BLaER1 (cell line): ENCODE measurements around the gene ZC3H12A.
A peak's percentile ranks its signal among the peaks of the same experiment; 100 is the strongest.

Source experiments
- H3K27ac ChIP-seq: shearing (Covaris generic); formaldehyde crosslinking; 2 replicates; pipeline ENCODE4 v1.8.1; 2022
- H3K27me3 ChIP-seq: shearing (Covaris generic); formaldehyde crosslinking; 2 replicates; pipeline ENCODE4 v1.8.1; 2022
- H3K36me3 ChIP-seq: shearing (Covaris generic); formaldehyde crosslinking; 2 replicates; pipeline ENCODE4 v1.8.1; 2022
- H3K4me1 ChIP-seq: shearing (Covaris generic); formaldehyde crosslinking; 2 replicates; pipeline ENCODE4 v1.8.1; 2022
- H3K4me2 ChIP-seq: shearing (Covaris generic); formaldehyde crosslinking; 2 replicates; pipeline ENCODE4 v1.8.1; 2022
- H3K4me3 ChIP-seq: shearing (Covaris generic); formaldehyde crosslinking; 2 replicates; pipeline ENCODE4 v1.8.1; 2022
- H3K9ac ChIP-seq: shearing (Covaris generic); formaldehyde crosslinking; 2 replicates; pipeline ENCODE4 v1.8.1; 2022
- H3K9me3 ChIP-seq: shearing (Covaris generic); formaldehyde crosslinking; 2 replicates; pipeline ENCODE4 v1.8.1; 2022
- H4K20me1 ChIP-seq: shearing (Covaris generic); formaldehyde crosslinking; 2 replicates; pipeline ENCODE4 v1.8.1; 2022
- Cebpa-rat ChIP-seq: shearing (Covaris generic); IDR thresholded peaks from 2 replicates; pipeline ENCODE4 v1.8.1; 2022

ZC3H12A gene

GRCh38 chr1:37477198-37477931 is 3.0 kb downstream of the ZC3H12A start:
- peak overlapping the region; percentile 87 for H3K27ac ChIP-seq
- H3K4me2 ChIP-seq = peak overlapping the region; percentile 99
- H3K4me3 ChIP-seq = peak overlapping the region; percentile 86
- peaks cover 40% of the 10 kb centered on the region for H3K36me3 ChIP-seq
- H3K27me3 ChIP-seq = 0 out of 2 replicates have a peak, but pooled peaks cover 3% of the 10 kb centered on the region
- H3K9me3 ChIP-seq = no peaks in the 10 kb centered on the region
- H4K20me1 ChIP-seq = peaks cover 72% of the 10 kb centered on the region
- TF ChIP-seq Cebpa-rat = no peak
- peak overlapping the region; percentile 93 for H3K9ac ChIP-seq
- H3K4me1 ChIP-seq = peaks cover 79% of the 10 kb centered on the region

GRCh38 chr1:37477946-37478345 is 3.6 kb downstream of the ZC3H12A start:
- Histone ChIP-seq H3K9me3 (no peaks in the 10 kb centered on the region), H3K36me3 (peaks cover 46% of the 10 kb centered on the region), H3K9ac (peak overlapping the region; percentile 93), H3K4me2 (peak overlapping the region; percentile 99), H3K27ac (peak overlapping the region; percentile 87), H3K27me3 (0 out of 2 replicates have a peak, but pooled peaks cover 3% of the 10 kb centered on the region), H4K20me1 (peaks cover 78% of the 10 kb centered on the region), H3K4me3 (peak overlapping the region; percentile 86), H3K4me1 (peaks cover 73% of the 10 kb centered on the region)
- TF ChIP-seq Cebpa-rat = no peak

- Histone ChIP-seq H3K36me3 (peaks cover 51% of the 10 kb centered on the region), H3K27me3 (0 out of 2 replicates have a peak, but pooled peaks cover 3% of the 10 kb centered on the region), H3K9ac (peak overlapping the region; percentile 72), H3K27ac (peak overlapping the region; percentile 87), H4K20me1 (peaks cover 82% of the 10 kb centered on the region), H3K4me2 (peak overlapping the region; percentile 99), H3K4me1 (peaks cover 68% of the 10 kb centered on the region), H3K4me3 (peak overlapping the region; percentile 86), H3K9me3 (no peaks in the 10 kb centered on the region)
- no peak for TF ChIP-seq Cebpa-rat
These were observed 4.1 kb downstream of the ZC3H12A start for GRCh38 chr1:37478451-37478881.

- H3K4me2 ChIP-seq = peak overlapping the region; percentile 99
- H3K9ac ChIP-seq = peak overlapping the region; percentile 72
- peak overlapping the region; percentile 59 for H3K4me3 ChIP-seq
- peaks cover 55% of the 10 kb centered on the region for H3K36me3 ChIP-seq
- peaks cover 64% of the 10 kb centered on the region for H3K4me1 ChIP-seq
- H3K27ac ChIP-seq = peak overlapping the region; percentile 87
- no peaks in the 10 kb centered on the region for H3K9me3 ChIP-seq
- H3K27me3 ChIP-seq = 0 out of 2 replicates have a peak, but pooled peaks cover 1% of the 10 kb centered on the region
- peaks cover 86% of the 10 kb centered on the region for H4K20me1 ChIP-seq
- no peak for TF ChIP-seq Cebpa-rat
These were observed 4.5 kb downstream of the ZC3H12A start for GRCh38 chr1:37478890-37479254.

GRCh38 chr1:37479255-37480124 is 5.1 kb downstream of the ZC3H12A start:
- Histone ChIP-seq H4K20me1 (peaks cover 92% of the 10 kb centered on the region), H3K9me3 (no peaks in the 10 kb centered on the region), H3K27me3 (no peaks in the 10 kb centered on the region), H3K4me2 (peak overlapping the region; percentile 99), H3K4me3 (peak overlapping the region; percentile 59), H3K9ac (peak overlapping the region; percentile 72), H3K4me1 (peaks cover 62% of the 10 kb centered on the region), H3K36me3 (peaks cover 61% of the 10 kb centered on the region), H3K27ac (peak overlapping the region; percentile 87)
- no peak for TF ChIP-seq Cebpa-rat

GRCh38 chr1:37480125-37480466 is 5.7 kb downstream of the ZC3H12A start:
- H3K27ac ChIP-seq = peak overlapping the region; percentile 87
- H3K4me3 ChIP-seq = peak overlapping the region; percentile 59
- no peaks in the 10 kb centered on the region for H3K9me3 ChIP-seq
- H3K36me3 ChIP-seq = peaks cover 67% of the 10 kb centered on the region
- peaks cover 59% of the 10 kb centered on the region for H3K4me1 ChIP-seq
- peak overlapping the region; percentile 72; the same call in 1 of the 2 replicates for H3K9ac ChIP-seq
- peaks cover 92% of the 10 kb centered on the region for H4K20me1 ChIP-seq
- H3K27me3 ChIP-seq = no peaks in the 10 kb centered on the region
- H3K4me2 ChIP-seq = peak overlapping the region; percentile 99
- TF ChIP-seq Cebpa-rat = no peak

GRCh38 chr1:37480581-37481288 is 6.4 kb downstream of the ZC3H12A start:
- Histone ChIP-seq H3K27ac (no peak overlapping the region), H3K4me2 (no peak overlapping the region), H3K36me3 (peaks cover 70% of the 10 kb centered on the region), H3K4me3 (no peak overlapping the region), H3K27me3 (no peaks in the 10 kb centered on the region), H4K20me1 (peaks cover 91% of the 10 kb centered on the region), H3K9me3 (no peaks in the 10 kb centered on the region), H3K4me1 (peaks cover 57% of the 10 kb centered on the region), H3K9ac (no peak overlapping the region)
- no peak for TF ChIP-seq Cebpa-rat

GRCh38 chr1:37481289-37482003 is 7.1 kb downstream of the ZC3H12A start:
- H3K9me3 ChIP-seq = no peaks in the 10 kb centered on the region
- H3K4me1 ChIP-seq = peaks cover 57% of the 10 kb centered on the region
- H3K9ac ChIP-seq = no peak overlapping the region
- H3K4me2 ChIP-seq = no peak overlapping the region
- H3K27me3 ChIP-seq = no peaks in the 10 kb centered on the region
- H3K4me3 ChIP-seq = no peak overlapping the region
- H3K27ac ChIP-seq = no peak overlapping the region
- TF ChIP-seq Cebpa-rat = no peak
- H3K36me3 ChIP-seq = peaks cover 68% of the 10 kb centered on the region
- peaks cover 86% of the 10 kb centered on the region for H4K20me1 ChIP-seq
